Fibroblast of mammary gland (primary cell): ENCODE data around the gene PAX4.

ENCODE experiments used
- DNase-seq: peaks from one replicate; pipeline ENCODE4 v3.0.0-alpha.2; 2010; ENCODE audit warnings: low read depth
- H3K4me3 ChIP-seq: 2 replicates; pipeline ENCODE4 v1.5.1; 2011; ENCODE audit warnings: low read depth, mild to moderate bottlenecking, low read length, moderate library complexity; ENCODE audit not compliant: control insufficient read depth
- TF ChIP-seq, protein P1 (sequence below): conservative IDR thresholded peaks from 2 replicates; pipeline ENCODE4 v1.5.1; 2011; ENCODE audit warnings: low read depth, low read length, inconsistent platforms; ENCODE audit not compliant: control insufficient read depth, insufficient read depth

PAX4 gene

DNA sequence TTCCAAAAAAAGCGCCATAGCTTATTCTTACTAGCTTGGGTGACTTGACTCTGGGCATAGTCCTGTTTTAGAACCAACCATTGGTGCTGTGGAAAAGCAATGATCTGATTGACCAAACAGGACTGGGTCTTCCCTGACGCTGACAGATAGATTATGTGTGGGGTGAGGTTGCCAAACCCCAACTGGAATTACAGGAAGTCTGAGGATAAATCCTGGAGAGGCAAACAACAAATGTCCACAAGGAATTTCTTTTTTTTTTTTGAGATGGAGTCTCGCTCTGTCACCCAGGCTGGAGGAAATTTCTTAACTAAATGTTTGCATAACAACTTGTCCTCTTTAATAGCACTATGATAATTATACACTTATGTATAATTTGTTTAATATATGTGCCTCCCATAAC lies 51.7 kb downstream of the PAX4 start:
- no peak for DNase-seq
- H3K4me3 ChIP-seq: no peak overlapping the region

More for the DNA sequence above, 51.7 kb downstream of the PAX4 start:
- TF ChIP-seq, protein P1, sequence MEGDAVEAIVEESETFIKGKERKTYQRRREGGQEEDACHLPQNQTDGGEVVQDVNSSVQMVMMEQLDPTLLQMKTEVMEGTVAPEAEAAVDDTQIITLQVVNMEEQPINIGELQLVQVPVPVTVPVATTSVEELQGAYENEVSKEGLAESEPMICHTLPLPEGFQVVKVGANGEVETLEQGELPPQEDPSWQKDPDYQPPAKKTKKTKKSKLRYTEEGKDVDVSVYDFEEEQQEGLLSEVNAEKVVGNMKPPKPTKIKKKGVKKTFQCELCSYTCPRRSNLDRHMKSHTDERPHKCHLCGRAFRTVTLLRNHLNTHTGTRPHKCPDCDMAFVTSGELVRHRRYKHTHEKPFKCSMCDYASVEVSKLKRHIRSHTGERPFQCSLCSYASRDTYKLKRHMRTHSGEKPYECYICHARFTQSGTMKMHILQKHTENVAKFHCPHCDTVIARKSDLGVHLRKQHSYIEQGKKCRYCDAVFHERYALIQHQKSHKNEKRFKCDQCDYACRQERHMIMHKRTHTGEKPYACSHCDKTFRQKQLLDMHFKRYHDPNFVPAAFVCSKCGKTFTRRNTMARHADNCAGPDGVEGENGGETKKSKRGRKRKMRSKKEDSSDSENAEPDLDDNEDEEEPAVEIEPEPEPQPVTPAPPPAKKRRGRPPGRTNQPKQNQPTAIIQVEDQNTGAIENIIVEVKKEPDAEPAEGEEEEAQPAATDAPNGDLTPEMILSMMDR: no peak
